HUES6 (cell line): ENCODE measurements around the gene IFNA5.

Experiments used
- H3K27ac ChIP-seq: 2 replicates; pipeline ENCODE4 v1.7.0; 2013; ENCODE audit warnings: low read depth, mild to moderate bottlenecking, low read length, inconsistent platforms
- H3K27me3 ChIP-seq: 2 replicates; pipeline ENCODE4 v1.6.1; 2013; ENCODE audit warnings: low read length; ENCODE audit not compliant: control insufficient read depth, insufficient read depth
- H3K36me3 ChIP-seq: 2 replicates; pipeline ENCODE4 v1.6.1; 2013; ENCODE audit warnings: low read length; ENCODE audit not compliant: control insufficient read depth, insufficient read depth
- H3K4me1 ChIP-seq: 2 replicates; pipeline ENCODE4 v1.6.1; 2013; ENCODE audit warnings: low read length; ENCODE audit not compliant: control insufficient read depth, insufficient read depth
- H3K4me3 ChIP-seq: 2 replicates; pipeline ENCODE4 v1.5.1; 2013; ENCODE audit warnings: low read depth, low read length
- H3K9ac ChIP-seq: one replicate; pipeline ENCODE4 v1.6.1; 2013; ENCODE audit warnings: mild to moderate bottlenecking, low read length
- H3K9me3 ChIP-seq: 2 replicates; pipeline ENCODE4 v1.6.1; 2013; ENCODE audit warnings: low read depth, low read length; ENCODE audit not compliant: control insufficient read depth, insufficient read depth

The IFNA5 gene

DNA sequence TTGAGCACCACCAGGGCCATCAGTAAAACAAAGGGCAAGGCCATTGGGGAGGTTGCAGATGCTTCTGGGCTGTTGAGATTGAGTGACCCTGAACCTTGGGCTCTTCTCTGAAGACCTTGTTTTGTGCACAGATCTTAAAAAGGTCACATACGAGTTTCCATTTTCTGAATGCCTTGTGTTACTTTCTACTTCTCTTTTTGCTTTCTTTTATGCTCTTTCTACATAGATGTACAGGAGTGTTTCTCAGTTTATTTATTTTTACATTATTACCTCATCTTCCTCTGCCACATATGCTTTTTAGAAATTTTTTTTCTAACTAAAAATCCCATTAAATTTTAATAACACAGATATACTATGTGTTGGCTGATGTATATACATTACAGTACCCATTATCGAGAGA is at the start of gene IFNA5:
Gene IFNA5, minus strand, starts transcription at position 101 of the 400 bp plus-strand sequence. Its CDS starts 57 bp downstream, at position 44.
- no peaks in the 10 kb centered on the region for H3K4me1 ChIP-seq
- H3K27ac ChIP-seq = no peak within 1 kb of the TSS
- no peaks in the 10 kb centered on the region for H3K36me3 ChIP-seq
- H3K4me3 ChIP-seq = no peak within 1 kb of the TSS
- H3K27me3 ChIP-seq = peaks cover 10% of the 10 kb centered on the region
- no peaks in the 10 kb centered on the region; the same call in 1 of the 2 replicates for H3K9me3 ChIP-seq
- no peak within 1 kb of the TSS for H3K9ac ChIP-seq

DNA sequence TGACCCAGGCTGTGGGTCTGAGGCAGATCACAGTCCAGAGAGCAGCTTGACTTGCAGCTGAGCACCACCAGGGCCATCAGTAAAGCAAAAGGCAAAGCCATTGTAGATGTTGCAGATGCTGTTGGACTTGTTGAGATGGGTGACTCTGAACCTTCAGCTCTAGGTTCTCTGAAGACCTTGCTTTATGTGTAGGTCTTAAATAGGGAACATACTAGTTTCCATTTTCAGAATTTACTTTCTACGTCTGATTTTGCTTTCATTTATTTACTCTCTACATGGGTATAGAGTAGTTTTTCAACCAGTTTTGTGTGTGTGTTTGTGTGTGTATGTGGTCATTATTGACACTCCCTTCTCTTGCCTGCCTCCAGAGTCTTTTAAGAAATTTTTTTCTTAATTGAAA is 45.7 kb upstream of the IFNA5 start, which contains the start of gene IFNA6:
Gene IFNA6, minus strand, starts transcription at position 101 of the 400 bp plus-strand sequence. Its CDS starts 0 bp downstream, at position 101.
- Histone ChIP-seq H3K4me3 (no peak within 1 kb of the TSS), H3K36me3 (no peaks in the 10 kb centered on the region), H3K4me1 (no peaks in the 10 kb centered on the region), H3K27ac (no peak within 1 kb of the TSS), H3K27me3 (no peaks in the 10 kb centered on the region), H3K9ac (no peak within 1 kb of the TSS), H3K9me3 (peaks cover 3% of the 10 kb centered on the region; the same call in 1 of the 2 replicates)

DNA sequence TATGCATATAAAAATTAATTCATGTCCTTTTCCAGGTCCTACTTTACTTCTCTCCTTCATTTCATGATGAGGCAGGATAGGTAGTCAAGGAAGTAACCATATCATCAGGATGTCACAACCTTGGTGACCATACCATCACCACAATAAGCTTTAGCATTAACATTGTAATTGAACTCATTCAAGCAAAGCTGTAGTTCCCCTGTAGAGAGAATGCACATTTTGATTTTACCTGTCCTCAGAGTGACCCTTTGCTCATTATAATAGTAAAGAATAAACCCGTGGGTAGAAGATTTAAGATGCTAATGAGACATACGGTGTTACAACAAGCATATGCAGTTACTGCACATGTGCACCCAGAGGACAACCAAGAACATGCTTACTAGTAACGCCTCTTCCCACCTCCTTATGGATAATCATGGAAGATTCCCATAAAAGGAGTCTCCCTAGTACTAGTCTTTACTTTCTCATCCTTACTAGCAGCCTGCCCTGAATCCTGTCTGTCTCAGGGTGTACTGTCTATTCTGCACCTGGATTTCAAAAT is 43.4 kb upstream of the IFNA5 start:
- Histone ChIP-seq H3K4me1 (no peaks in the 10 kb centered on the region), H3K4me3 (no peak overlapping the region), H3K9ac (no peak overlapping the region), H3K27me3 (no peaks in the 10 kb centered on the region), H3K36me3 (no peaks in the 10 kb centered on the region), H3K27ac (no peak overlapping the region), H3K9me3 (peaks cover under 1% of the 10 kb centered on the region; the same call in 1 of the 2 replicates)

DNA sequence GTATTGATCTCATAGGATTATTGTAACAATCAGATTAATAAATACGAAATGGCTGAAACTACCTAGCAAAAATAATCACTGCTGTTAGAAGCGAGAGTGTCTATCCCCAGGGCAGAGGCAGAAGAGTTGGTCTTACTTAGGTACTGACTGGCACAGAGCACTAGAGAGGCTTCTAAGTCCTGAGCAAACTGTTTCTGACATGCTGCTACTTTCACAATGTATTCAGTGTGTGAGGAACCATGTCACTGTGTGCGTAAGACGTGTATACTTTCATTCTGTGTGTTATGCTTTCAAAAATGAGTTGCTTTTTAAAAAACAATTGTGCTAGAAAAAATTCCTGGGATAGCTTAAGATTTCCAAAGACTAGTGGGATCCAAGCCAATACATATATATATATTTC is 35.6 kb upstream of the IFNA5 start:
- Histone ChIP-seq H3K27ac (no peak overlapping the region), H3K9ac (no peak overlapping the region), H3K36me3 (no peaks in the 10 kb centered on the region), H3K4me3 (no peak overlapping the region), H3K4me1 (no peaks in the 10 kb centered on the region), H3K9me3 (no peaks in the 10 kb centered on the region), H3K27me3 (peaks cover 6% of the 10 kb centered on the region)

DNA sequence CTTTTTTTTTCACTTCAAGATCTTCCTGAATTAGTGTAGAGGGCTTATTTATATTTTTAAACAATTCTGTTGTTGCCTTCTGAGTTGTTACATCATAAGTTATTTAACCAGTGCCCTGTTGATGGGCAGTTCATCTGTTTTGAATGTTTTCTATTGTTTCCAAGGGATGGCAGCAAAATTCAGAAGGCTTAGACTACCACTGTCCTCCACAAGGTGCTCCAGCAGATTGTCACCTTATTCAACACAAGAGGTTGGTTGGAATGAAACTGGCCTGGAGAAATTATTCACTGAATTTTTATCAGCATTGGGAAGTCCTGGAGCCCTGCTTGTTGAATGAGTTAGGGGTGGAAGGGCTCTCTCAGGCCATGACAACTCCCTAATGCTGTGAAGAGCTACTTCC is 31.3 kb upstream of the IFNA5 start:
- Histone ChIP-seq H3K9ac (no peak overlapping the region), H3K4me3 (no peak overlapping the region), H3K27ac (no peak overlapping the region), H3K4me1 (peaks cover 23% of the 10 kb centered on the region), H3K27me3 (peaks cover 6% of the 10 kb centered on the region), H3K36me3 (peaks cover 13% of the 10 kb centered on the region), H3K9me3 (no peaks in the 10 kb centered on the region)

DNA sequence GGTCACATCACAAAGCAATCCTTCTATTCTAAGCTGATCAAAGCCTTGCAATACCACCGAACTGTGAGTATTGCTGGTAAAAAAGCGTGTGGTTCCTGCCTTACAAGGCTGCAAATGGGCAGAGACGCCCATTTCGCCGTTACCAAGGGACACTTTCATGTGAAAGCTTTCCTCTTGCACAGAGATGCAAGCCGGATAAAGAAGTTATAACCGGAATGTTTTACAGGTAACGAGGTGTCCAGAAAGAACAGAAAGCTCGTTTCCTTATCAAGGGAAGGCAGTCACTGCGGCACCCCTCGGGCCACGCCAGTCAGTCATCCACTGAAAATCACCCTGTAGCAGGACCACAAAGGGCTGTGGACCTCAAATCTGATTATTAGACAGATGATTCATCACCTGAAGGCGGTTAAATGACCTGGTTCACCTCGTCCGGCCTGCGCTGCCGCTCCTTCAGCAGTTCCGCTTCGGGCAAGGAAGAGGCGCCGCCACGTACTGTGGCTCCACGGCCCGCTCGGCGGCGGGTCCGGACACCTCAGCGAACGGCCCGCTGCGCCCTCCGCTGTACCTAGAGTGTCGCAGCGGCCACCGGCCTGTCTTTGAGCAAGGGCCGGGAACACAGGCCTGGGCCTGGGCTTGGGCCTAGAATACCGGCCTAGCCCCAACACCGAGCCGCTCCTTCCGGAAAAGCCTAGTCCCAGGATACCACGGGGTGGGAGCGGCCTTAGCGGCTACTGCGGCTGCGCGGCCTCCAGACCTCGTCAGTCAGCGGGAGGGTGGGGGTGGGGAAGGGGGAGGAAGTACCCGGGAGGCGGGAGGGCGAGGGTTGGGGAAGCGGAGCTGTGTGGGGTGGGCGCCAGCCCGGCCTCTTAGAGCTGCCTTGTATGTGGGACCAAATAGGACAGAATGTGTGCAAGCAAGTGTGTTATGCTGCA is 29.9 kb upstream of the IFNA5 start, which contains the start of gene KLHL9:
Gene KLHL9, minus strand, starts transcription at position 704 of the 932 bp plus-strand sequence. Its CDS starts 545 bp downstream, at position 159.
- H3K27me3 ChIP-seq = peaks cover 4% of the 10 kb centered on the region
- peaks cover 15% of the 10 kb centered on the region for H3K36me3 ChIP-seq
- H3K4me3 ChIP-seq = peak within 1 kb of the TSS; percentile 100
- peaks cover 23% of the 10 kb centered on the region for H3K4me1 ChIP-seq
- H3K9ac ChIP-seq = peak within 1 kb of the TSS; percentile 99
- peak within 1 kb of the TSS; percentile 99 for H3K27ac ChIP-seq
- H3K9me3 ChIP-seq = no peaks in the 10 kb centered on the region

DNA sequence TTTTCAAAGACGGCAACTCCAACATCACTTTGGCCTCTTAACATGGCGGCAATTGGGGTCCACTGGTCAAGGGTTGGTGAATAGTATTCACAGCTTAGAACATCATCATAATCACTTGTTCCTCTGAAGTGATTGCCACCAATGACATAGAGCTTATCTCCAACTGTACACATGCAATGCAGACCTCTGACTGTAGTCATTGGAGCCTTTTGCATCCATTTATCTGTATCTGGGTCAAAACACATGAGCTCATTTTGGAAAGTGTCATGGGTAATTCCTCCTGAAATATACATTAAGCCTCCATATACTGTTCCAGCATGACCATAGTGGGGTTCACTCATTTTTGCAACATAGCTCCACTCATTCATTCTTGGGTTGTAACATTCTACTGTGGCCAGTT is 28.1 kb upstream of the IFNA5 start:
- Histone ChIP-seq H3K4me3 (peak overlapping the region; percentile 100), H3K9ac (no peak overlapping the region), H3K4me1 (peaks cover 23% of the 10 kb centered on the region), H3K36me3 (peaks cover 15% of the 10 kb centered on the region), H3K27ac (no peak overlapping the region), H3K27me3 (no peaks in the 10 kb centered on the region), H3K9me3 (no peaks in the 10 kb centered on the region)

DNA sequence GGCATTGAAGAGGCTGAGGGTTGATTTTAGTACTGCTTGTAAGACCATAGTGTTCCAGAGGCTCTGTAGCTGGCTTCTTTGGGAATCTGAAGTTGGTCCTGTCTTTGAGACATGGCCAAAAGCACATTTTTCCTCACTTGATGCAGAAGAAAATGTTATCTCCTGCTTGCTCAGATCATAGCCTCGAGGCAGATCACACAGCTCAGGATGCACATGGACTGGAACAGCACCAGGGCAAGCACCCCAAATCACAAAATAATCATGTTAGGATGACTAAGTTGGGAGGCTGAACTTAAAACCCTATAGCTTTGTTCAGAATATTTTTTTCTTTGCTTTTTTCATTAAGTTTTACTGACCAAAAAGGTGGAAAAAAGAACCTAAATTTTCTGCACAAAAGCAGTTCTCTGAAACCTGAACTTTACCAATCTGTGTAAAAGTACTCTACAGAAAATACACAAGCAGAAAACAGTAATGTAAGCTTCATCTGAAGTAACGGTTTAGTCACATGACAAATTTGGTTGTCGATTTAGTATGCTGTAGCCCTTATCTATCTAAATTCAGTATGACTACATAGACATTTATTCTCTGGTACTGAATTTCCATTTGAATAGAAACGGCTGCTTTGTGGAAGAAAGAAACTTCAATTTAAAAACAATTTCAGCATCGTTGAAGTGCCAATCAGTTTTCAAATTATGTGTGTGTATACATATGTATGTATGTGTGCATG is 26.7 kb upstream of the IFNA5 start:
- peaks cover 23% of the 10 kb centered on the region for H3K4me1 ChIP-seq
- H3K36me3 ChIP-seq = peaks cover 15% of the 10 kb centered on the region
- H3K9ac ChIP-seq = no peak overlapping the region
- H3K27me3 ChIP-seq = no peaks in the 10 kb centered on the region
- no peaks in the 10 kb centered on the region for H3K9me3 ChIP-seq
- no peak overlapping the region for H3K27ac ChIP-seq
- H3K4me3 ChIP-seq = peak overlapping the region; percentile 16; the same call in 1 of the 2 replicates

DNA sequence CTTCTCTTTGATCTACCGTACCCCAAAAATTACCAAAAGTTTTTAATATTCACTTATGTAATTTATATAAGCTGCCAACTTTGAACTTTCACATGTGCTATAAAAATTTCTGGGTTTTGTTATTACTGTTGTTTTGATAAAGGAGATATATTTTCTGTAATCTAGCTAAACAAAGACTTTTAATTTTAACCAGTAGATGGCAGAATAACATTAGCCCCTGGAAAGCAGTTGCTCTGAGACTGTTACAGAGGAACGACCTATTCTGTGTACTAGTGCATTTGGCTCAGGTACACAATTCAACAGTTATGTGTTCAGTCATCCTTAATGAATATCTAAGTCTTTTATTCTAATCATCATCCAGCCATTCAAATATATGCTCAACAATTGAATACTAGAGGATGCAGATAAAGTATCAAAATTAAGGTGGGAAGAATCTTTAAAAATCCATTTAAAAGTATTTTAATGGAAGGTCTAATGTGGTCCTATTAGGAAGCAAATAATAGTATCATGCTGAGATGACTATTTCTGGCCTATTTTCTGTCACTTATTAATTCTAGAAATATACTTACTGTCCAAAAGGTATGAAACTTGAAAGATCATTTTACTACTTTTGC is 21.5 kb upstream of the IFNA5 start:
- H3K36me3 ChIP-seq = peaks cover 5% of the 10 kb centered on the region; the same call in 1 of the 2 replicates
- H3K4me3 ChIP-seq = no peak overlapping the region

DNA sequence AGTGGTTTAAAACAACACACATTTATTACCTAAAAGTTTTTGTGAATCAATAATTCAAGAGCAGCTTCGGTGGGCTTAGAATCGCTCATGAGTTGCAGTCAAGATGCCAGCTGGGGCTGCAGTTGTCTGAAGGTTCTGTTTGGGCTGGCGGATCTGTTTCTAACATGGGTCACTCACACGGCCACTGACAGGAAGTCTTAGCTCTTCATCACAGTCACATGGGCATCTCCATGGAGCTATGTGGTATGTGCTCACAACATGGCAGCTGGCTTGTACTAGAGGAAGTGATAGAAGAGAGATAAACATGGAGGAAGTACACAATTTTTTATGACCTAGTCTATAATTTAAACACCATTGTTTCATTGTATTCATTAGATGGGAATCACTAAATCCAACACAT is 18.9 kb upstream of the IFNA5 start:
- Histone ChIP-seq H3K27ac (no peak overlapping the region), H3K27me3 (no peaks in the 10 kb centered on the region), H3K9me3 (no peaks in the 10 kb centered on the region), H3K36me3 (peaks cover 2% of the 10 kb centered on the region; the same call in 1 of the 2 replicates), H3K4me3 (no peak overlapping the region), H3K9ac (no peak overlapping the region), H3K4me1 (no peaks in the 10 kb centered on the region)

More for the DNA sequence above, 21.5 kb upstream of the IFNA5 start:
- Histone ChIP-seq H3K27me3 (no peaks in the 10 kb centered on the region), H3K9me3 (no peaks in the 10 kb centered on the region), H3K27ac (no peak overlapping the region), H3K9ac (no peak overlapping the region), H3K4me1 (no peaks in the 10 kb centered on the region)
